Activated CD4-positive, alpha-beta T cell treated with anti-CD3 and anti-CD28 coated beads for 24 hours (primary cell): ENCODE results near the gene TBX19.
"Not testable (repeated sequence)": the region's sequence is repeated elsewhere in the genome, so short reads cannot be mapped to it uniquely, and the experiment has no call there.

Experiments used
- DNase-seq, 2 donors: peaks; one replicate each; pipeline ENCODE4 v3.0.0-alpha.2; 2020; ENCODE audit warnings: low read depth in 2 of 2

The TBX19 gene

GRCh38 chr1:168354335-168355269 lies 73.9 kb downstream of the TBX19 start:
- not testable (repeated sequence) for DNase-seq

- no peak for DNase-seq
These were observed 79.7 kb downstream of the TBX19 start for GRCh38 chr1:168360151-168361021.

- DNase-seq, result no peak
These were observed 80.6 kb downstream of the TBX19 start for GRCh38 chr1:168361252-168361651.

- DNase-seq, result no peak
These were observed 82.3 kb downstream of the TBX19 start for GRCh38 chr1:168362991-168363390.
